ENCODE results near the gene CCKAR.

Gene CCKAR

GRCh38 chr4:26490960-26491284 lies 638 bp upstream of the CCKAR start:
- no peak for DNase-seq

GRCh38 chr4:26489101-26489985 lies 941 bp downstream of the CCKAR start:
- DNase-seq: no peak

DNA sequence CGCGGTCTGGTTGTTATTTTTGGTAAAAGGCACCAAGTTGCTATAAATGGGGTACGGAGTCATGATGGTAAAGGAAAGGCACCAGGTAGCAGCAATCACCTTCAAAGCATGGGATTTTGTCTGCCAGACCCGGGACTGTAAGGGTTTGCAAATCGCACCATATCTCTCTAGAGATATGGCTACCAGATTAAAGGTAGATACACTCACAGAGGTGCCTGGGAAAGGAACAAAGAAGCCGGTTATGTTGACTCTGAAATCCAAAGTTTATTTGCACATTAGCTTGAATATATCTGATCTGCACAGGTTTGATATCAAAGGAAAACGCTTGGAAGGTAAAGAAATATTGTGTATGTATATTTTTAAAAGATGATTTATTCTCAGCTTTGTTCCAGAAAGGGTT lies 4.6 kb downstream of the CCKAR start:
- DNase-seq: no peak

DNA sequence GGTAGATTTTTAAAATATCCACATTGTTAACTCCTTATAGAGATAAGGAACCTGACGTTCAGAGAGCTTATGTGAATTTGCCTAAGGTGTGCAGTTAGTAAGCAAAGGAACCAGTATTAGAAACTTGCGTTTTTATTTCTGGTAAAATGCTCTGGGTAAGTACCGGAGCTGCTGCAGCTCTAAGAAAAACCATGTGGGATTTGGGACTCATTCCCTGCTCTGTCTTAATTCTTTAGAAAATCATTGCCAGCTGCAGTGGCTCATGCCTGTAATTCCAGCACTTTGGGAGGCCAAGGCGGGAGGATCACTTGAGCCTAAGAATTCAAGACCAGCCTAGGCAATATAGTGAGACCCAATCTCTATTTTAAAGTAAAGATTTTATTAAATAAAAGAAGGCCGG lies 5.8 kb downstream of the CCKAR start:
- no peak for DNase-seq

- no peak for DNase-seq
These were observed 6.2 kb downstream of the CCKAR start for GRCh38 chr4:26484032-26484515.

DNA sequence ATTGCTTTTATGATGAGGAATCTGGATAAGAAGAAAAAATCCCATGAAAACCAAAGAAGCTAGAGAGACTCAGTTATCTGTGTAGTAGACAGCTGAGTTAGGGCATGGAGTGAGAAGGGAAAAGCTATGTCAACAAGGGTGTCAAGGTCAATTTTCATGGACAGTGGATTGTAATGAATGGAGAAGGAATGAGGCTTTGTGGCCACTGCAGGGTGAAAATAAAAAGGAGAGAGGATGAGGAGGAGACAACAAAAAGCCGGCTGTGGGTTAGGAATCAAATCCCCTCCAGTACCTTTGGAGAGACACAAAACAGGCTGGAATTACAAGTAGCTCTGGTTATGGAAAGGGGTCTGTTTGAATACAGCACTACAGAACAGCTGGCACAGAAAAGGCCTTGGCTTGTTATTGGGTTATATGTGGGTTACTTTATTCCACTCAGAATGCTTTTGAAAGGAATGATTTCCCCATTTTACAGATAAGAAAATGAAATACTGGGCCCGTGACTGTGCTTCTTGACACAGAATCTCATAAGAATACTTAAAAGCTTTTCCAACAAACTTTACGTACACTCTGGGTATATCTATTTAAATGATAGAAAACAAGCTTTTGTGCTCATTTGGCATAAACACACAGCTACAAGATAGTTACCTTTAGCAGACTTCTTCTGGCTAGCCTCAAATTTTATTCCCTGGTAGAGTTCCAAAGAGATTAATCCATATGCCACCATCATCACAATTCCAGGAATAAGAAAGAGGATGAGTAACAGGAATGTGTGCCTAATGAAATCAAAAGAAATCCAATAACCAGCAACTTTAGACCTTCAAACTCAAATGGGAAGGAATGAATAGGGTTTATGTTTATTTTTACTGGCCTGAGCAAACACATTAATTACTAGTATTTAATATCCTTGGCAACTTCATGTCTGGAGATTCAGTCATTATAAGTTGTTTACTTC lies 7.5 kb downstream of the CCKAR start:
- no peak for DNase-seq

DNA sequence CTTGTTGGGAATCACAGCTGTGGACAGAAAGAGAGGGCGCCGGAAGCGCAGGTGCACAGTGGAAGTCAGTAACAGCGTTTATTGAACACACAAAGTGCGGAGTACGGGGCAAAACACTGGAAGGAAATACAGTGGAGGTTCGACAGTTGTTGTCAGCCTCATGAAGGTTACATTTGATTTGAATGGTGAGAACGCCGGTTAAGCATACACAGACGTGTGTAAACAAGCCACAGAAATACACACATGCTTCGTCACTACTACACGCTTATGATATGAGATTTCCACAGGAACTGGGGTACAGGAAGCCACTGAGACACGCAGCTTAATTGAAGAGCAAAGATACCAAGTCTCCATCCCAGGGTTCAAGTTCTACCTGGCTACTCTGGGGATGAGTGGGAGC lies 12.0 kb downstream of the CCKAR start:
- DNase-seq: no peak

DNA sequence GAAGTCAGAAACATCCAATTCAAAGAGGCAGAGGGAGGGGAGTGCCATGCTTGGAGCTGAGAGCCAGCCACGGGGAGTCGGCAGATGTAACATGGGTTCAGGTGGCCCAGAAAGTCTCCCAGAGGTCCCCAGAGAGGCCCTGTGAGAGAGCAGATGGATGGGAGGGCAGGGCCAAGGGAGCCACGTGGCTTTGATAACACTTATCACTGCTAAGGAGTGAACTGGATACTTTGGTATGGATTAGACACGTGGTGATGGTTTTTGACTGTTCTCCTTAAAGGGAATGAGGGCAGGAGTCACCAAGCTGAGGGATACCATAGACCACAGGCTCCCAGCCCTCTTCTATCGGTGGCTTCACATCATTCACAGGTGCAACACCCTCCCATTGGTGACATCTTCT lies 13.7 kb downstream of the CCKAR start:
- no peak for DNase-seq

DNA sequence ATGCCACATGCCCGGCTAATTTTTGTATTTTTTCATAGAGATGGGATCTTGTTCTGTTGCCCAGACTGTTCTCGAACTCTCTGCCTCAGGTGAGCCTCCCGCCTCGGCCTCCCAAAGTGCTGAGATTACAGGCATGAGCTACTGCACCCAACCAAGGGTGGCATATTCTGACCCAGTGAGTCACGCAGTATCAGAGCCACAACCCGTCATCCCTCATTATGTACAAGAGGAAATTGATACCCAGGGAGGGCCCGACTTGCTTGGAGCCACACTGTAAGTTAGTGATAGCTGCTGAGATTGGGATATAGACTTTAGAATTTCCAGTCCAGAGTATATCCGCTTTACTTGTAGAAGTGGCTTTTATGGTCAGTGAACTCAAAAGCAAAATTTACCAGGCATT lies 14.6 kb downstream of the CCKAR start:
- no peak for DNase-seq

DNA sequence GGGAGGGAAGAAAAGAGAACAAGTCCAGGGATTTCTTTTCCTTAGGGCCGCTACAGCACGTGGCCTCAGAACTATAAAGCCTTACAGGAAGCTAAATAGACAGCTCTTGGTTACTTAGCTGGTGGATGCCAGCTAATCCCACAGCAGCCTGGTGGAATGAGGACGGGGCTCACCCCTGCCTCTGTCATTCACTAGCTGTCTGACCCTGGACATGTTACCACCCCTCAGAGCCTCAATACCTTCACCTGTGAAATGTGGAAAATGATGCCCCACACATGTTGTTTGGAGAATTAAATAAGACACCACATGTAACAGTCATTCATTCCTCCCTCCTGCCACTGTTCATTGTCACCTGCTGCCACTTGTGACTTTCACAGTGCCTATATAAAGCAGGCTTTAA lies 15.7 kb downstream of the CCKAR start:
- DNase-seq: no peak

- DNase-seq: no peak
These were observed 16.4 kb downstream of the CCKAR start for GRCh38 chr4:26473893-26474292.

GRCh38 chr4:26471890-26472289 lies 18.4 kb downstream of the CCKAR start:
- DNase-seq: no peak

DNA sequence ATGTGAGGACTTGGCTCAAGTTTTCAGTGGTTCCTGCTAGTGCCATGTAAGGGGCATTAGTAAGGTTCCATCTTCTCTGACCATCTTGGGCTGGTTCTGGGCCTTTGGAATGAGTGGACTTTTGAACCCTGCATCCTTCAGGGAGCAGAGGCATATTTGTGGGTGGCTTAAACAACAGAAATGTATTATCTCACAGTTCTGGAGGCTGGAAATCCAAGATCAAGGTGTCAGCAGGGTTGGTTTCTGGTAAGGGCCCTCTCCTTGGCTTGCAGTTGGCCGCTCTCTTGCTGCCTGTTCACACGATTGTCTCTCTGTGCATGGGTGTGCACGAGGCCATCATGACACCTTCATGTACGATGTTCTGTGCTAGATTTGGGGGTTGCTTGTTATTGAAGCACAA lies 21.3 kb downstream of the CCKAR start:
- no peak for DNase-seq

DNA sequence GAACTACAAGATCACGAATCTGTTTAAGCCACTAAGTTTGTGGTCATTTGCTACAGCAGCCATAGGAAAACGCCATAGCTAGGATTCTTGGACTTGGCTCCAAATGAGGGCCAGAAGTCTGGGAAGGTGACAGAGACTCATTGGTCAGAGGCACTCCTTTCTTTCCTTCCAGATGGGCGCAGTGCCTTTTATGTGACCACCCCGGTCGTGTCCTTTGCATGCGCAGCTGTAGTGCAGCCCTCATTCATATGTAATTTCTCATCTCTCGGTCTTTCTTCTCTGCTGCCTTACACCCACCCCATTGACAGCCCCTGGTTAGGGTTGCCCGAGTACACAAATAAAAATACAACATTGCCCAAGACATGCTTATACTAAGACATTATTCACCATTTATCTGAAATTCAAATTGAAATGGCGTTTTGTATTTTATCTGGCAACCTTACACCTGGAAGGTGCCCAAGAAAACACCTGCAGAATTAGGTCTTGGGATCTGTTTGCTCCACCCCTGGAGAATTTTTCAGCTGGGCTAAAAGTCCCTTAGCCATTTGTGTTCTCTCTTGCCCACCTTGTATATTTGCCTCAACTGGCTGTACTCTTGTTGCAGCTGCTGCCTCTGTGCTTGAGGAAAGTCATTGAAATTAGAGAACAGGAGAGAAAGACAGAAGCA lies 21.9 kb downstream of the CCKAR start:
- DNase-seq: no peak

GRCh38 chr4:26467724-26468123 lies 22.6 kb downstream of the CCKAR start:
- DNase-seq: no peak

DNA sequence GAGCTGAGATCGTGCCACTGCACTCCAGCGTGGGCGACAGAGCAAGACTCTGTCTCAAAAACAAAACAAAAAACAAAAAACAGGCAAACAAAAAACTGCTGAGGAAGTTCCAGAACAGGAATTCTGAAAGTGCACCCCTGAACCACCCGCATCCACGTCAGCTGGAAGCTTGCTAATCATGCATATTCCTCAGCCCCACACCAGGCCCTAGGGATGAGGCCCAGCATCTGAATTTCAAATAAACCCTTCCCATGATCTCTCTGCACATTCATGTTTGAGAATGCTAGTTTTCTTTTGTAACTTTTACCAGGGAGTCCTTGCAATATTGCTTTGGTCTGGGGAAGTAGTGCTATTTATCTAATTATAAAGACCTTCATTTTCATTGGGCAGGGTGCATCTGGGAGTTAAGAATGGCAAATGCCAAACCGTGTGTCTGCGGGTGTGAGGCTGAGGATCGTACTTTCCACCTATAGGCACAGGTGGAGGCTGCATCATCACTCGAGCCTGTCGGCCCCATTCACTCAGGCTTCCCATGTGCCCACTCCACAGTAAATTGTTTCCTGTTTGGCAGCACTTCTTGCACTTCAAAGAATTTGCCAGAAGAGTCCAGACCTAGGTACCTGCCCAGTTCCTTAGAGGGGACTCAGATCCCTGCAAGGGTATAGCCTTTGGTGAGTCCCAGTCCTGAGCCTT lies 23.6 kb downstream of the CCKAR start:
- DNase-seq: no peak

DNA sequence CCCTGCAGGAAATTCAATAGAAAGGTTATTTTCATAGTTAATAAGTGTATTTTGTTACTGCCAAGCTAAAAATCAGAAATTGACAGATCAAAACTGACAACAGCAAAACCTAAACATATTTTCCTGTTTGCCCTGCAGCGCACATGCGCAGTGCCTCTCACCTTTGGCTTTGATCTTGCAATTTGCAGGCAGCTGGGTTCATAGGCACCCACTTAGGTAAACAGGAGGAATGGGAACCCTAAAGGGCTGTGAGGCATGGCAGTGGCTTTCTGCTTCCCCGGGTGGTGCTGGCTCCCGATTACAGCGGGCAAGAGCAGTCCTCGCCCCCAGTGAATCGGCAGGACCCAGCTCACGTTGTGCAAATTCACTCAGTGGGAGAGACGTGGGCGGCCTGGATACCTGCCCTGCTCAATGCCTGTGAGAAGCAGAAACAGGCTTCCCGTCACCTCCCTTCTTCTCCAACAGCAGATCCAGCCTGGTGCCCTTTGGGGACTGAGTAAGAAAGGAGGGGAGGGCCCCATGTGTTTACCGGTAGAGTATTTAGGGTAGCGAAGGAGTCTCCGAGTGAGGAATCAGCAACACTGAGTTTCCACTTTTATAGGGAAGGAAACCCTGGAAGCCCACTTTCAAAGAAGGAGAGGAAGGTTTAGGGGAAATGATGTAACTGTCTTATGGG lies 25.7 kb downstream of the CCKAR start:
- DNase-seq: no peak

DNA sequence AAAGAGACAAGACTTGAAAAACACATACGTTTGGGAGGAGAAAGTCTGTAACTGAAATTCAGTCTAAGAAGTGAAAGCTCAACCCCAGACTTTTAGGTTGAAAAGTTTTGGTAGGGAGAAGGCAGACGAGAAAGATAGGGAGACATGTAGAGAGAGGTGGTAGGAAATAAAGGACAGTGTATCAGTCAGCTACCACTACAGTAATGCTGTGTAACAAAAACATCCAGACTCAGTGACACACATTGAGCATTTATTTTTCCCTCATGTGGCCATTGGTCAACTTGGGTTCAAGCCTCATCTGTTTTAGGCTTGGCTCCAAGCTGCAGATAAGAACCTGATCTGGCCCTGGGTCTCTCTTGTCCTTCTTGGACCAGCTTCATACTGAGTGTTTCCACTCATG lies 26.9 kb downstream of the CCKAR start:
- DNase-seq: no peak

GRCh38 chr4:26462874-26463273 lies 27.4 kb downstream of the CCKAR start:
- no peak for DNase-seq

GRCh38 chr4:26459756-26460530 lies 30.3 kb downstream of the CCKAR start:
- DNase-seq: no peak

DNA sequence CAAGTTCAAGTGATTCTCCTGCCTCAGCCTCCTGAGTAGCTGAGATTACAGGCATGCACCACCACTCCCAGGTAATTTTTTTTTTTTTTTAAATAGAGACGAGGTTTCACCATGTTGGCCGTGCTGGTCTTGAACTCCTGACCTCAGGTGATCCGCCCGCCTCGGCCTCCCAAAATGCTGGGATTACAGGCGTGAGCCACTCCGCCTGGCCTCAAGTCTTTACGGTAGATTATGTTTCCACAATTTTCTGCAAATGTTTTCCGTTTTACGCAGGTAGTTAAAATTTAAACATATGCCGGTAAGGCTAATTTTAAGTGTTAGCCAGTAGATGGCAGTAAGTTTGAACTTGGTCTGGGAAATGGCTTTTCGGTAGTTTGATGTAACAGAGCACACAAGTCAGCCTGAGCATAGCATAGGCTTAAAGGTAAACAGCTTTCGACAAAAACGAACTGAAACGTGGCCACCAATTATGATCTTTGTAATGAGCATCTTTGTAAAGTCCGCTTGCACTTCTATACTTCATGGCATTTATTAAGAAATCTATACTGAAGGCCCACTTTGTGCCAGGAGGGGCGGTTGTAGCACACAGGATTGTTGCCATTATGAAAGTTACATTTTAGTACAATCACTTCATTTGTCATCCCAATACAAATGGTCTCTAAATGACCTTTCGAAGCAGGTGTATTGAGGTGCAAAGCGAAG lies 31.1 kb downstream of the CCKAR start:
- DNase-seq: no peak

All from T-helper 9 cell (primary cell).